Large intestine (tissue), 3 donors: ENCODE results near the gene CCKAR. TPM values are rescaled to one million over a fixed set of nuclear protein-coding genes. Genes with fewer than 3 reads are reported as not detected.

ENCODE experiments used
- DNase-seq, 2 donors: peaks; one replicate each; pipeline versions ENCODE4 v3.0.0 to v3.0.0-alpha.2; 2013
- H3K27ac ChIP-seq: one replicate; pipeline ENCODE4 v1.5.1; 2013; ENCODE audit warnings: low read length
- H3K27me3 ChIP-seq: 2 replicates; pipeline ENCODE4 v1.6.1; 2013; ENCODE audit warnings: low read length; ENCODE audit not compliant: control insufficient read depth, insufficient read depth
- H3K36me3 ChIP-seq: 2 replicates; pipeline ENCODE4 v1.6.1; 2013; ENCODE audit warnings: low read length; ENCODE audit not compliant: control insufficient read depth, insufficient read depth
- H3K4me1 ChIP-seq: one replicate; pipeline ENCODE4 v1.6.1; 2013; ENCODE audit warnings: low read length; ENCODE audit not compliant: control insufficient read depth, insufficient read depth
- H3K4me3 ChIP-seq: one replicate; pipeline ENCODE4 v1.5.1; 2013; ENCODE audit warnings: low read length
- H3K9me3 ChIP-seq: one replicate; pipeline ENCODE4 v1.6.1; 2013; ENCODE audit warnings: mild to moderate bottlenecking, low read depth, low read length, moderate library complexity; ENCODE audit not compliant: control insufficient read depth
- WGBS: methylation state at CpG from one replicate; pipeline ENCODE4 v1.1.5; 2013; ENCODE audit warnings: low lambda C conversion rate; ENCODE audit not compliant: insufficient coverage; 5-methylcytosine and 5-hydroxymethylcytosine counted together
- polyA plus RNA-seq: library from polyadenylated mRNA; unstranded; fragments of 120-200 nt; gene quantifications from one replicate; pipeline ENCODE4 v1.2.1, GENCODE V29; 2013

The CCKAR gene
- polyA plus RNA-seq, 1 donor = 0.52 TPM

- peaks cover 15% of the 10 kb centered on the region for H3K27me3 ChIP-seq
- no CpG with 5 or more reads among the region's 4 CpGs for WGBS
- H3K4me3 ChIP-seq = no peak overlapping the region
- H3K36me3 ChIP-seq = no peaks in the 10 kb centered on the region
- H3K27ac ChIP-seq = no peak overlapping the region
- H3K9me3 ChIP-seq = no peaks in the 10 kb centered on the region
- H3K4me1 ChIP-seq = no peaks in the 10 kb centered on the region
- DNase-seq = no peak
Measured at GRCh38 chr4:26490960-26491284, 638 bp upstream of the CCKAR start.

- WGBS = no CpG with 5 or more reads among the region's 19 CpGs
- no peak overlapping the region for H3K4me3 ChIP-seq
- H3K27ac ChIP-seq = no peak overlapping the region
Measured at GRCh38 chr4:26489101-26489985, 941 bp downstream of the CCKAR start.

GRCh38 chr4:26485684-26486083, 4.6 kb downstream of the CCKAR start:
- H3K4me3 ChIP-seq = no peak overlapping the region
- H3K36me3 ChIP-seq = no peaks in the 10 kb centered on the region
- no peaks in the 10 kb centered on the region for H3K4me1 ChIP-seq
- H3K27me3 ChIP-seq = peaks cover 18% of the 10 kb centered on the region
- WGBS = no CpG with 5 or more reads among the region's 7 CpGs
- DNase-seq = no peak
- no peak overlapping the region for H3K27ac ChIP-seq
- no peaks in the 10 kb centered on the region for H3K9me3 ChIP-seq

More at GRCh38 chr4:26489101-26489985, 941 bp downstream of the CCKAR start:
- no peaks in the 10 kb centered on the region for H3K36me3 ChIP-seq
- no peaks in the 10 kb centered on the region for H3K4me1 ChIP-seq
- peaks cover 19% of the 10 kb centered on the region for H3K27me3 ChIP-seq
- no peaks in the 10 kb centered on the region for H3K9me3 ChIP-seq
- DNase-seq = no peak

- no peak overlapping the region for H3K27ac ChIP-seq
- 20% methylated on average over 1 of the region's 5 CpGs for WGBS
- no peak for DNase-seq
- no peaks in the 10 kb centered on the region for H3K36me3 ChIP-seq
- H3K4me3 ChIP-seq = no peak overlapping the region
- H3K9me3 ChIP-seq = no peaks in the 10 kb centered on the region
- no peaks in the 10 kb centered on the region for H3K4me1 ChIP-seq
- peaks cover 8% of the 10 kb centered on the region for H3K27me3 ChIP-seq
Measured at GRCh38 chr4:26484516-26484915, 5.8 kb downstream of the CCKAR start.

- no peaks in the 10 kb centered on the region for H3K9me3 ChIP-seq
- no peak overlapping the region for H3K27ac ChIP-seq
- H3K36me3 ChIP-seq = no peaks in the 10 kb centered on the region
- H3K4me1 ChIP-seq = no peaks in the 10 kb centered on the region
- no peak for DNase-seq
- no CpG with 5 or more reads among the region's 2 CpGs for WGBS
- peaks cover 4% of the 10 kb centered on the region for H3K27me3 ChIP-seq
- H3K4me3 ChIP-seq = no peak overlapping the region
Measured at GRCh38 chr4:26484032-26484515, 6.2 kb downstream of the CCKAR start.

- DNase-seq = no peak
- WGBS = 80% methylated on average over 2 of the region's 3 CpGs
- H3K36me3 ChIP-seq = no peaks in the 10 kb centered on the region
- no peaks in the 10 kb centered on the region for H3K9me3 ChIP-seq
- H3K27ac ChIP-seq = no peak overlapping the region
- H3K4me3 ChIP-seq = no peak overlapping the region
- no peaks in the 10 kb centered on the region for H3K4me1 ChIP-seq
- H3K27me3 ChIP-seq = peaks cover 4% of the 10 kb centered on the region
Measured at GRCh38 chr4:26482508-26483462, 7.5 kb downstream of the CCKAR start.

GRCh38 chr4:26478330-26478729, 12.0 kb downstream of the CCKAR start:
- Histone ChIP-seq H3K4me3 (no peak overlapping the region), H3K36me3 (no peaks in the 10 kb centered on the region), H3K27me3 (no peaks in the 10 kb centered on the region), H3K4me1 (no peaks in the 10 kb centered on the region), H3K27ac (no peak overlapping the region), H3K9me3 (no peaks in the 10 kb centered on the region)
- DNase-seq = no peak
- 89% methylated on average over 5 of the region's 13 CpGs for WGBS

- WGBS = no CpG with 5 or more reads among the region's 5 CpGs
- H3K36me3 ChIP-seq = no peaks in the 10 kb centered on the region
- no peaks in the 10 kb centered on the region for H3K4me1 ChIP-seq
- no peak overlapping the region for H3K27ac ChIP-seq
- H3K9me3 ChIP-seq = no peaks in the 10 kb centered on the region
- H3K4me3 ChIP-seq = no peak overlapping the region
- H3K27me3 ChIP-seq = no peaks in the 10 kb centered on the region
- DNase-seq = no peak
Measured at GRCh38 chr4:26476545-26476944, 13.7 kb downstream of the CCKAR start.

GRCh38 chr4:26475716-26476115, 14.6 kb downstream of the CCKAR start:
- no CpG with 5 or more reads among the region's 8 CpGs for WGBS
- H3K4me3 ChIP-seq = no peak overlapping the region
- DNase-seq = no peak
- H3K27ac ChIP-seq = no peak overlapping the region
- no peaks in the 10 kb centered on the region for H3K9me3 ChIP-seq
- H3K4me1 ChIP-seq = no peaks in the 10 kb centered on the region
- H3K36me3 ChIP-seq = no peaks in the 10 kb centered on the region
- H3K27me3 ChIP-seq = no peaks in the 10 kb centered on the region

GRCh38 chr4:26474551-26474950, 15.7 kb downstream of the CCKAR start:
- no peak overlapping the region for H3K4me3 ChIP-seq
- no peak for DNase-seq
- WGBS = no CpG with 5 or more reads among the region's 3 CpGs
- H3K27ac ChIP-seq = no peak overlapping the region
- H3K4me1 ChIP-seq = no peaks in the 10 kb centered on the region
- no peaks in the 10 kb centered on the region for H3K36me3 ChIP-seq
- no peaks in the 10 kb centered on the region for H3K27me3 ChIP-seq
- H3K9me3 ChIP-seq = no peaks in the 10 kb centered on the region
